Measurements from ENCODE around the gene PODN. TPM values are rescaled to one million over a fixed set of nuclear protein-coding genes. Genes with fewer than 3 reads are reported as not detected.

PODN gene
- total and polyA plus RNA-seq, 2 experiments from 2014 or later: 3.9 to 9.2 TPM

DNA sequence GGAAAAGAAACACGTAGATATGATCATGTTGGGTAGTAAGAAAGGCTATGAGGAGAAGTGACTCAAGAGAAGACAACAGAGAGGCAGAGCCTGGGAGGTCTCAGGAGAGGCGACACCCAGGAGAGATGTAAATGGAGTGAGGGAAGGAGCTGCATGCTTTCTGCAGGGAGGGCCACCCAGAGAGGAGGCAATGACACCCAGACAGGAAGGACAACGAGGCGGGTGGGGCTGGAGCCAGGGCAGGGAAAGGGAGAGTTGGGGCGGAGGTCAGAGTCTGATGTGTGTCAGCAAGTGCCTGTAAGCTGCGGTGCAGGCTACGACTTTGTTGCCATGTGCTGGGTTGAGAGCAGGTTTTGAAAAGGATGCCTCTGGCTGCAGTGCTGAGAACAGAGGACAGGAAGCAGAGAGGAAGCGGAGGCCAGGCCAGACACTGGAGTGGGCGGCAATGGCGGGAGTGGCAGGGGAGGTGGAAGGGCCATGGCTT, 49.1 kb downstream of the PODN start:
- H3K27ac ChIP-seq: peak overlapping the region; percentile 1
- H4K20me1 ChIP-seq (ENCODE audit: insufficient read depth, poor library complexity, severe bottlenecking): no peaks in the 10 kb centered on the region
- no peaks in the 10 kb centered on the region for H3K36me3 ChIP-seq (replicated peaks; ENCODE audit: insufficient read depth, low read depth)
- no peak overlapping the region for H3K4me2 ChIP-seq
- H2AFZ ChIP-seq: no peak overlapping the region
- H3K9me2 ChIP-seq (replicated peaks; ENCODE audit: insufficient read depth): no peaks in the 10 kb centered on the region
- no peak overlapping the region for H3K4me3 ChIP-seq
- TF ChIP-seq EZH2 (IDR thresholded peaks at IDR 0.05; ENCODE audit: borderline replicate concordance): no peak
- no peak for TF ChIP-seq EZH2phosphoT487 (IDR thresholded peaks at IDR 0.05; ENCODE audit: low read depth, severe bottlenecking, unreplicated experiment)
- TF ChIP-seq, protein P1, sequence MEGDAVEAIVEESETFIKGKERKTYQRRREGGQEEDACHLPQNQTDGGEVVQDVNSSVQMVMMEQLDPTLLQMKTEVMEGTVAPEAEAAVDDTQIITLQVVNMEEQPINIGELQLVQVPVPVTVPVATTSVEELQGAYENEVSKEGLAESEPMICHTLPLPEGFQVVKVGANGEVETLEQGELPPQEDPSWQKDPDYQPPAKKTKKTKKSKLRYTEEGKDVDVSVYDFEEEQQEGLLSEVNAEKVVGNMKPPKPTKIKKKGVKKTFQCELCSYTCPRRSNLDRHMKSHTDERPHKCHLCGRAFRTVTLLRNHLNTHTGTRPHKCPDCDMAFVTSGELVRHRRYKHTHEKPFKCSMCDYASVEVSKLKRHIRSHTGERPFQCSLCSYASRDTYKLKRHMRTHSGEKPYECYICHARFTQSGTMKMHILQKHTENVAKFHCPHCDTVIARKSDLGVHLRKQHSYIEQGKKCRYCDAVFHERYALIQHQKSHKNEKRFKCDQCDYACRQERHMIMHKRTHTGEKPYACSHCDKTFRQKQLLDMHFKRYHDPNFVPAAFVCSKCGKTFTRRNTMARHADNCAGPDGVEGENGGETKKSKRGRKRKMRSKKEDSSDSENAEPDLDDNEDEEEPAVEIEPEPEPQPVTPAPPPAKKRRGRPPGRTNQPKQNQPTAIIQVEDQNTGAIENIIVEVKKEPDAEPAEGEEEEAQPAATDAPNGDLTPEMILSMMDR (IDR thresholded peaks at IDR 0.05; ENCODE audit: poor library complexity): no peak
- no peaks in the 10 kb centered on the region for H3K9me3 ChIP-seq (ENCODE audit: low read depth)
- peaks cover 11% of the 10 kb centered on the region for H3K27me3 ChIP-seq
- DNase-seq (ENCODE audit: low spot score): peak; percentile 74
- H3K79me2 ChIP-seq: no peaks in the 10 kb centered on the region
- 55% methylated on average over 10 of the region's 10 CpGs for WGBS (ENCODE audit: low lambda C conversion rate, missing lambda C conversion rate)
- peaks cover 46% of the 10 kb centered on the region for H3K4me1 ChIP-seq (ENCODE audit: insufficient read depth)

DNA sequence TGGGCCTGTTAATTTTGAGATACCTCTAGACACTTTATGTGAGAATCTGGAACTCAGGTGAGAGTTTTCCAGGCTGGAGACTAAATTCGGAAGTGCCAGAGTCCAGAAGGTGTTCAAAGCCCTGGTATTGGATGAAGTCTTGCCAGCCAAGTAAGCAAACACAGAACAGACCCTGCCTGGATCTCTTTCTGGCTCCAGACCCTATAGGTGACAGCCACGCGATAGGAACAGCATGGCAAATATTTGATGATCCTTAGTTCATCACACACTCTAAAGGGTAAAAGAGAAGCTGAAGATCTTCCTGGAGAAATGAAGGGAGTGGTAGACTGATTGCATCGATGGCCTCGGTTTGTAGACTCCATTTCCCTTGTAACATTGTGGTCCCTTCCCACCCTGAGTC, 49.7 kb downstream of the PODN start:
- no peak overlapping the region for H3K4me2 ChIP-seq
- no peak overlapping the region for H2AFZ ChIP-seq
- H3K27ac ChIP-seq: no peak overlapping the region
- peaks cover 52% of the 10 kb centered on the region for H3K4me1 ChIP-seq (ENCODE audit: insufficient read depth)
- WGBS (ENCODE audit: low lambda C conversion rate, missing lambda C conversion rate): 53% methylated on average over 5 of the region's 5 CpGs
- H3K9me3 ChIP-seq (ENCODE audit: low read depth): no peaks in the 10 kb centered on the region
- TF ChIP-seq, protein P1 (IDR thresholded peaks at IDR 0.05; ENCODE audit: poor library complexity): no peak
- TF ChIP-seq EZH2 (IDR thresholded peaks at IDR 0.05; ENCODE audit: borderline replicate concordance): no peak
- no peak for TF ChIP-seq EZH2phosphoT487 (IDR thresholded peaks at IDR 0.05; ENCODE audit: low read depth, severe bottlenecking, unreplicated experiment)
- H3K79me2 ChIP-seq: no peaks in the 10 kb centered on the region
- no peaks in the 10 kb centered on the region for H3K36me3 ChIP-seq (replicated peaks; ENCODE audit: insufficient read depth, low read depth)
- no peak overlapping the region for H3K4me3 ChIP-seq
- H4K20me1 ChIP-seq (ENCODE audit: insufficient read depth, poor library complexity, severe bottlenecking): no peaks in the 10 kb centered on the region
- H3K9me2 ChIP-seq (replicated peaks; ENCODE audit: insufficient read depth): no peaks in the 10 kb centered on the region
- H3K27me3 ChIP-seq: peaks cover 11% of the 10 kb centered on the region
- no peak for DNase-seq (ENCODE audit: low spot score)

GRCh38 chr1:53112271-53112774, 50.3 kb downstream of the PODN start:
- H3K9me3 ChIP-seq (ENCODE audit: low read depth): no peaks in the 10 kb centered on the region
- H2AFZ ChIP-seq: no peak overlapping the region
- H3K27ac ChIP-seq: no peak overlapping the region
- H3K9me2 ChIP-seq (replicated peaks; ENCODE audit: insufficient read depth): no peaks in the 10 kb centered on the region
- TF ChIP-seq, protein P1 (IDR thresholded peaks at IDR 0.05; ENCODE audit: poor library complexity): no peak
- TF ChIP-seq EZH2 (IDR thresholded peaks at IDR 0.05; ENCODE audit: borderline replicate concordance): no peak
- TF ChIP-seq EZH2phosphoT487 (IDR thresholded peaks at IDR 0.05; ENCODE audit: low read depth, severe bottlenecking, unreplicated experiment): no peak
- peaks cover 53% of the 10 kb centered on the region for H3K4me1 ChIP-seq (ENCODE audit: insufficient read depth)
- no peaks in the 10 kb centered on the region for H3K36me3 ChIP-seq (replicated peaks; ENCODE audit: insufficient read depth, low read depth)
- no peak overlapping the region for H3K4me3 ChIP-seq
- no peak for DNase-seq (ENCODE audit: low spot score)
- no peaks in the 10 kb centered on the region for H3K79me2 ChIP-seq
- no peak overlapping the region for H3K4me2 ChIP-seq
- H3K27me3 ChIP-seq: peaks cover 11% of the 10 kb centered on the region
- 79% methylated on average over 2 of the region's 2 CpGs for WGBS (ENCODE audit: low lambda C conversion rate, missing lambda C conversion rate)
- H4K20me1 ChIP-seq (ENCODE audit: insufficient read depth, poor library complexity, severe bottlenecking): no peaks in the 10 kb centered on the region

All from hepatocyte (in vitro differentiated cells).